ENCODE data around the gene SESN3. TPM values are rescaled to one million over a fixed set of nuclear protein-coding genes. Genes with fewer than 3 reads are reported as not detected.
"Not testable (repeated sequence)": the region's sequence is repeated elsewhere in the genome, so short reads cannot be mapped to it uniquely, and the experiment has no call there.

Gene SESN3, protein sequence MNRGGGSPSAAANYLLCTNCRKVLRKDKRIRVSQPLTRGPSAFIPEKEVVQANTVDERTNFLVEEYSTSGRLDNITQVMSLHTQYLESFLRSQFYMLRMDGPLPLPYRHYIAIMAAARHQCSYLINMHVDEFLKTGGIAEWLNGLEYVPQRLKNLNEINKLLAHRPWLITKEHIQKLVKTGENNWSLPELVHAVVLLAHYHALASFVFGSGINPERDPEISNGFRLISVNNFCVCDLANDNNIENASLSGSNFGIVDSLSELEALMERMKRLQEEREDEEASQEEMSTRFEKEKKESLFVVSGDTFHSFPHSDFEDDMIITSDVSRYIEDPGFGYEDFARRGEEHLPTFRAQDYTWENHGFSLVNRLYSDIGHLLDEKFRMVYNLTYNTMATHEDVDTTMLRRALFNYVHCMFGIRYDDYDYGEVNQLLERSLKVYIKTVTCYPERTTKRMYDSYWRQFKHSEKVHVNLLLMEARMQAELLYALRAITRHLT
- 10 to 100 TPM; 17.5 to 18.1 TPM for total RNA-seq

DNA sequence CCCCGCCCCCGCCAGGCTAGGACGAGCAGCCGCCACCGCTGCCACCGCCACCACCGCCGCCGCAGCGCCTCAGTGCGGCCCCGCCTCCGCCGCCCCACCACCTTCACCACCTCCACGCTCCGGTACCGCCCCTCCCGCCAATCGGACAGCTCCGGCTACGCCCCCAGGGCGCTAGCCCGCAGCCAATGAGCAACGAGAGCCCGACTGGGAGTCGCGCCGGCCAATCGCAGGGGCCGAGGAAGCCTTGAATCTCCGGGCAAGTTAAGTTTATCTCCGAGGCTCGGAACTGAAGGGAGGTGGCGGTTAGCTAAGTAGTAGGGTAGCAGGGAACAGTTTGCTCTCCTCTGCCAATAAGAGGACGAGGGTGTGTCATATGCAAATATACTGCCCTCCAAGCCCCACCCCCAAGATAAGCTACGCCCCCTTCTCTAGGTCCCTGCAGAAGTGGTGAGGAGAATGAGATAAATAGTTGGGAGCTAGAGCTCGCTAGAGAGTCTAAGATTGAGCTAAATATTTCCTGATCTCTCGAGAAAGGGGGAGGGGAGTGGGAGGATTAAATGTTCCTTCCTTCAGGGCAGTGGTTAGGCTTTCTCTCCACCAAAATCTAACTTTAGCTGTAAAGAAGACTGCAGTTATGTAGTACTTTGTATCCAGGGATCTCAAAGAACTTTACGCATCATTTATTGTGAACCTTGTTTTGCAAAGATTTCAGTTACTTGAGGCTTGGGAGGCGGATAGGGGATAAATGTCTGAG lies at the start of gene SESN3:
TSS of gene SESN3 (minus strand) at position 76 of the 754 bp plus-strand sequence. CDS start 342 bp downstream, outside the sequence.
- Mint-ChIP-seq H3K27ac (peak within 1 kb of the TSS; percentile 83), H3K4me3 (no peak within 1 kb of the TSS)
- CTCF ChIA-PET = interaction anchor here (0.6 to 2.9 kb wide), 21 partner anchors 8 to 530 kb away, joined by 3 to 29 read pairs (median 4); no protein-coding TSS in a partner anchor

DNA sequence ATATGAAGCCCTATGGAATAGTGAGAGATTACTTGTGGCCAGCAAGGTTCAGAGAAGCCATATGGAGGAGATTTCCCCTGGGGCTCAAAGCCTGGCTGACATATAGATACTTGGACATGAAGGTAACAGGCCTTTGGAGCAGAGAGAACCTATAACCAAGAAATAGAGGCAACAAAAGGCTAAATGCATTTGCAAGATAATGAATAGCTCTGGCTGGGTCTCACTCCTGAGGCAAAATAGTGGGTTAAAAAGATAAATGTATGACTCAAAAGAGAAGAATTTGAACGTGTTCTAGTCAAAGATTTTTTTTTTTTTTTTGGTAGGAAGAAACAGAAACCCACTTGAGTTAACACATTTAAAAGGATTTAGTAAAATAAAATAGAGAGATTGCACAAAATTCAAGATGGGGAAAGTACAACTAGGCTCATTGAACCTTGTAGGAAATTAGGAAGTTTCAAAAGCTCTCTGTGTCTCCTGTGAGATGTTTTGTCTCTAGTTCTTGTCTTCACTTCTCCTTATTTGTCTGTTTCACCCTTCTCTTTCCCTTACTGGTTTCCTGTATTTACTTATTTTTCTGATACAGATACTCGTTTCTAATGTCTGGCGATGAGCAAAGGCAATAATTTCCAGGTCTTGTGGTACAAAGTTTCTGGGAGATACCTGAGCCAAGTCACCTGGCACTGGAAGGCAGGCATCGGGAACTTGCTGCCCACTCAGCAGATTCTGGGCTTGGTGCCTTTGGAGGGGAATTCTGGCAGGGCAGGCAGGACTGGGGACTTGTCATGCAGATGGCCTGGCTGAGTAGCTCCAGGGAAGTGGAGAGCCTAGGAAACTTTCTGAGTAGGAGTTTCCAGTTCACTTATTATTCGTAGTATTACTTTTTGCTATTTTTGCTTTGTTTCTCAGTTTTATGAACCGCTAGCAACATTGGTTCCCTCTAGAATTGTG lies 49.2 kb upstream of the SESN3 start:
- CTCF ChIA-PET = interaction anchor here (0.6 to 0.7 kb wide), 2 partner anchors 101 to 384 kb away, joined by 3 to 4 read pairs; no protein-coding TSS in a partner anchor
- Mint-ChIP-seq H3K4me1 (ENCODE audit: low read depth) (peaks cover 19% of the 10 kb centered on the region), H3K36me3 (ENCODE audit: low read depth) (no peaks in the 10 kb centered on the region), H3K4me3 (no peak overlapping the region), H3K27ac (no peak overlapping the region), H3K27me3 (ENCODE audit: low read depth) (no peaks in the 10 kb centered on the region), H3K9me3 (no peaks in the 10 kb centered on the region)
- no peak for DNase-seq
- intact Hi-C loops (cut with micrococcal nuclease) = no loop called here

More for the DNA sequence above, at the start of gene SESN3:
- Mint-ChIP-seq H3K36me3 (ENCODE audit: low read depth) (no peaks in the 10 kb centered on the region), H3K9me3 (no peaks in the 10 kb centered on the region), H3K27me3 (ENCODE audit: low read depth) (no peaks in the 10 kb centered on the region), H3K4me1 (ENCODE audit: low read depth) (peaks cover 52% of the 10 kb centered on the region)
- peak; percentile 99 for DNase-seq
- intact Hi-C loops (cut with micrococcal nuclease) = loop anchor here (1.0 to 10.0 kb wide), 21 partner anchors 23 to 1195 kb away; partner anchors contain the start of genes CWC15, ENDOD1, FAM76B and JRKL

DNA sequence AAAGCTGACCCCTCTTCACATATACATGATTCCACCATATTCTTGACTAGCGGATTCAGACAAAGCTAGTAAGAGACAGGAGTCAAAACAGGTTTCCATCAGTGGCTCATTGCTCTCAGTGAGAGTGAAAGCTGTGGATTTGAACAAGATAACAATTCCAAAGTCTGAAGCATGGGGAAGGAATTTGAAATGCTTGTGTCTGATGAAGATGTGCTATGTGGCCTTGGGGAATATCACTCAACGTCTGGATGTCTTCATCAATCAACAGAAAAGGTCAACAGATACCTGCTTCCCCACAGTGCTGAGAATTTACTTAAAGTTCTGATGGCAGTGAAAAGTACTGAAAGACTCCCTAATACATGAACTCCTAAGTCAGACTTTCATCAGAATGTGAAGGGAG lies 46.9 kb upstream of the SESN3 start:
- H3K27me3 Mint-ChIP-seq (ENCODE audit: low read depth) = no peaks in the 10 kb centered on the region
- DNase-seq = no peak
- CTCF ChIA-PET = no interaction called here
- H3K4me3 Mint-ChIP-seq = no peak overlapping the region
- H3K9me3 Mint-ChIP-seq = no peaks in the 10 kb centered on the region
- peaks cover 6% of the 10 kb centered on the region for H3K4me1 Mint-ChIP-seq (ENCODE audit: low read depth)
- H3K27ac Mint-ChIP-seq = no peak overlapping the region
- H3K36me3 Mint-ChIP-seq (ENCODE audit: low read depth) = no peaks in the 10 kb centered on the region
- intact Hi-C loops (cut with micrococcal nuclease) = no loop called here

DNA sequence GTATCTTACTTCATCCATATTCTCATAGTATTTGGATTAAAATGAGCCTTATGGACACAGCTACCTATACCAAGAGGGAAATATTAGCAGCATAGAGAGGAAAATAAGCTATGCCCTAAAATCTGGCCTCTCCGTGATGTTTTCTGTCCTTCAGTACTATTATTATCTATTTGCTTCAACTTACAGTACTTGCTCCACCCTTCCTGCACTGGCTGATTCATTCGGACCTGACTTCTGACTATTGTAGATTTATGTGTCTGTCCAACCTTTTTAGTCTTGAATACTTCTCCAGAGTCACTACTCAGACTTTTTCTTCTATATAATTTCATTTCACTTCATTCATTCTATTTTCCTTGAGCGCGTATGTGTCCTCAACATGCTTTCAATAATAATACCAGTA lies 45.1 kb upstream of the SESN3 start:
- no peak for DNase-seq
- H3K4me1 Mint-ChIP-seq (ENCODE audit: low read depth) = peaks cover 6% of the 10 kb centered on the region
- H3K4me3 Mint-ChIP-seq = no peak overlapping the region
- no peak overlapping the region for H3K27ac Mint-ChIP-seq
- H3K27me3 Mint-ChIP-seq (ENCODE audit: low read depth) = no peaks in the 10 kb centered on the region
- no peaks in the 10 kb centered on the region for H3K36me3 Mint-ChIP-seq (ENCODE audit: low read depth)
- intact Hi-C loops (cut with micrococcal nuclease) = no loop called here
- CTCF ChIA-PET = no interaction called here
- H3K9me3 Mint-ChIP-seq = no peaks in the 10 kb centered on the region

DNA sequence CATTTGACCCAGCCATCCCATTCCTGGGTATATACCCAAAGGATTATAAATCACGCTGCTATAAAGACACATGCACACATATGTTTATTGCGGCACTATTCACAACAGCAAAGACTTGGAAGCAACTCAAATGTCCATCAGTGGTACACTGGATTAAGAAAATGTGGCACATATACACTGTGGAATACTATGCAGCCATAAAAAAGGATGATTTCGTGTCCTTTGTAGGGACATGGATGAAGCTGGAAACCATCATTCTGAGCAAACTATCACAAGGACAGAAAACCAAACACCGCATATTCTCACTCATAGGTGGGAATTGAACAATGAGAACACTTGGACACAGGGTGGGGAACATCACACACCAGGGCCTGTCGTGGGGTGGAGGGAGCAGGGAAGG lies 42.6 kb upstream of the SESN3 start:
- intact Hi-C loops (cut with micrococcal nuclease) = not testable (repeated sequence)

DNA sequence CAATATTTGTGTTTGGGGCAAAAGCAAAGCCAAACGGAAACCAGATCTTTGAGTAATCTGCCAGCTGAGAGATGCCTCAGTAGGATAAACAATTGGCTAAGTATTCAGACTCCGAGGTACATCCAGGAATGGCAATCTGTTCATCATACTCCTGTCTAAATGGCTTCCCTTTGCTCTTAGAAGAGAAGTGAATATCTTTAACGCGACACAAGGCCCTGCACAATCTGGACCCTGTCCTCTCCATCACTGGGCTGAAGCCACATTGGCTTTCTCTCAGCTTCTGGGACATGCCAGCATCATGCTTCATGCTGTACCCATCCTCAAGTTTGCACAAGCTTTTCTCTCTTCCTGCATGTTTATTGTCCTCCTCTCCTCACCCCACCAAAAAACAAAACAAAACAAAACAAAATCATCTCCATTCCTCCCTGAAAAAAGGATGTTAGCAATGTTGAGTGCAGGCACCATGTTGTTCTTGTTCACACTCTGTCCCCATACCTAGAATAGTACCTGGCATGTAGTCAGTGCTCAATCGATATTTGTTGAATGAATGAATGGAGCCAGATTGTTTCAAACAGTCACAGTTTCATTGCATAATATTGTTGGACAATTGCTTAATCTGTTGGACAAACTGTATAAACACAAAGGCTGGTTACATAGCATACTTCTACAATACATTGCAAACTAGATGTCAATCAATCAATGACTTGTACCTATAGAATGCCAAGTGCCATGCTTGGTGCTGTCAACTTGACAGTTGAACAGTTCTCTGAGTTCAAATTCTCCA lies 38.2 kb upstream of the SESN3 start:
- Mint-ChIP-seq H3K27ac (no peak overlapping the region), H3K36me3 (ENCODE audit: low read depth) (no peaks in the 10 kb centered on the region), H3K9me3 (no peaks in the 10 kb centered on the region), H3K4me1 (ENCODE audit: low read depth) (no peaks in the 10 kb centered on the region), H3K27me3 (ENCODE audit: low read depth) (no peaks in the 10 kb centered on the region), H3K4me3 (no peak overlapping the region)
- CTCF ChIA-PET = no interaction called here
- intact Hi-C loops (cut with micrococcal nuclease) = no loop called here
- DNase-seq = no peak

More for the DNA sequence above, 42.6 kb upstream of the SESN3 start:
- H3K4me1 Mint-ChIP-seq (ENCODE audit: low read depth); H3K27ac Mint-ChIP-seq; H3K36me3 Mint-ChIP-seq (ENCODE audit: low read depth); H3K9me3 Mint-ChIP-seq; CTCF ChIA-PET; DNase-seq; H3K4me3 Mint-ChIP-seq; H3K27me3 Mint-ChIP-seq (ENCODE audit: low read depth): not testable (repeated sequence)

DNA sequence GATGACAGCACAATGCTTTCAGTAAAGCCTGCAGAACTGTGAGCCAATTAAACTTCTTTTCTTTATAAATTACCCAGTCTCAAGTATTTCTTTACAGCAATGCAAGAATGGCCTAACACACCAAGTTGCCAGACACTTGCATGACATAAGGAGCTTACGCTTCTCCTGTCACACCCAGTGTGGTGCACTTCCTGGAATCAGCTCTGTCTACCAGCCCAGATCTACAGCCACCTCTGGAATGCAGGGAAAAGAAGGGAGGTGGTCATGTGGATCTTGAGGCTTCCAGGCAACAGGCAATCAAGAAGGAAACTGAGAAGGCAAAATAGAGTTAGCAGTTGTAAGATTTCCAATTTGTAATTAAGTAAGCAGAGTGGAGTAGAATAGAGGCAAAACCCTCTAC lies 37.4 kb upstream of the SESN3 start:
- H3K27me3 Mint-ChIP-seq (ENCODE audit: low read depth) = no peaks in the 10 kb centered on the region
- H3K4me3 Mint-ChIP-seq = no peak overlapping the region
- intact Hi-C loops (cut with micrococcal nuclease) = no loop called here
- peaks cover 7% of the 10 kb centered on the region for H3K4me1 Mint-ChIP-seq (ENCODE audit: low read depth)
- no peak for DNase-seq
- CTCF ChIA-PET = no interaction called here
- no peak overlapping the region for H3K27ac Mint-ChIP-seq
- no peaks in the 10 kb centered on the region for H3K9me3 Mint-ChIP-seq
- H3K36me3 Mint-ChIP-seq (ENCODE audit: low read depth) = no peaks in the 10 kb centered on the region

DNA sequence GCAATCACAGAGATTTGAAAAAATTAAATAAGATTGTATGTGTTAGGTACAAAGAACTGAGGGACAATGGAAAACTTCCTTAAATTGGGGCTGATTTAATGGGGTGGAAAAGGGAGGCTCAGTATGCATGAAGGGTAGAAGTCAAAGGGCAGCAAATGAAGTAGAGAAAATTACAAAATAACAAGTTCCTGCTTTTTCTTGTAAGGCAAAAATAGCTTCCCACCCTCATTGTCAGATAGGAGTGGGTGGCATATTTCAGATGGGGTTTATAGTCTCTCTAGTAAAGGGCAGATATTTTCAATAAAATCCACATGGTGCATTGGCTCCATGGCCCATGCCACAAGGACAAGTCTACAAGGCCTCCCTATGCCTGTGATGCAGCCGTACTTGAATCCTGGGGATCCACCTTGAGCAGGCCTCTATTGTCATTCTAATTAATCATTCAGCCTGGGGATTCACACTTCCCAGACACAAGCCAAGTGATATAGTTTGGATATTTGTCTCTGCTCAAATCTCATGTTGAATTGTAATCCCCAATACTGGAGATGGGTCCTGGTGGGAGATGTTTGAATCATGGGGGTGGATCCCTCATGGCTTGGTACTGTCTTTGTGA lies 36.7 kb upstream of the SESN3 start:
- Mint-ChIP-seq H3K27me3 (ENCODE audit: low read depth) (no peaks in the 10 kb centered on the region), H3K9me3 (no peaks in the 10 kb centered on the region), H3K4me3 (no peak overlapping the region), H3K27ac (no peak overlapping the region), H3K4me1 (ENCODE audit: low read depth) (peaks cover 10% of the 10 kb centered on the region), H3K36me3 (ENCODE audit: low read depth) (no peaks in the 10 kb centered on the region)
- intact Hi-C loops (cut with micrococcal nuclease) = no loop called here
- CTCF ChIA-PET = interaction anchor here (0.8 kb wide), 1 partner anchor 10 kb away, joined by 3 read pairs; no protein-coding TSS in a partner anchor
- DNase-seq = no peak

DNA sequence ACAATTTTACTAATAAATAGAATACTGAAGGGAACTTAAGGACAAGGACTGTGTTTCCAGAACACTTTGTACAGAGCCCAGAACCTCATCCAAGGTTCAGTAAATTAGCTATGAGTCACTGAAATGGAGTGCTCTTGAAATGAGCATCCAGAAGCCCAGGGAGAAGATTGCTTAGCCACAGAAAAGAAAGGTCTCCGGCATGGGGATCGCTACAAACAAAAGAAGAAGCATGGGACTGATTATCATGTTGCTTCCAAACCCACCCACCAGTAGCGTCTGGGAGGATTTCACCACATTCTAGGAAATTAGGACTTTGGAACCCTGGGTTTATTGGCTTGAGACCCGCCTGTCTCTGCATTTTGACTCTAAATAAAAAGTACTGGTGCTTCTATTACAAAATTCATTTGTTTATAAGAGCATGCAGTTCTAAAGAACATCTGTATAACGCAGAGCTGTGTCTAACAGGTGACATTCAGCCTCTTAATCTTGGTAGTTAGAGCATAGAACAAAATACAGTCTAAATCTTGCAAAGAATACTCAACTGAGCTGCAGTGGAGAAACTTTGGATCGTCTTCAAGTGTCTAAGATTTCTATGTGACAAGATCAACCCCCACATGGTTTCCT lies 35.9 kb upstream of the SESN3 start:
- Mint-ChIP-seq H3K36me3 (ENCODE audit: low read depth) (no peaks in the 10 kb centered on the region), H3K4me1 (ENCODE audit: low read depth) (peaks cover 10% of the 10 kb centered on the region), H3K4me3 (no peak overlapping the region), H3K27me3 (ENCODE audit: low read depth) (no peaks in the 10 kb centered on the region), H3K27ac (no peak overlapping the region), H3K9me3 (no peaks in the 10 kb centered on the region)
- DNase-seq = no peak
- CTCF ChIA-PET = interaction anchor here (0.8 kb wide), 1 partner anchor 9 kb away, joined by 3 read pairs; no protein-coding TSS in a partner anchor
- intact Hi-C loops (cut with micrococcal nuclease) = no loop called here

DNA sequence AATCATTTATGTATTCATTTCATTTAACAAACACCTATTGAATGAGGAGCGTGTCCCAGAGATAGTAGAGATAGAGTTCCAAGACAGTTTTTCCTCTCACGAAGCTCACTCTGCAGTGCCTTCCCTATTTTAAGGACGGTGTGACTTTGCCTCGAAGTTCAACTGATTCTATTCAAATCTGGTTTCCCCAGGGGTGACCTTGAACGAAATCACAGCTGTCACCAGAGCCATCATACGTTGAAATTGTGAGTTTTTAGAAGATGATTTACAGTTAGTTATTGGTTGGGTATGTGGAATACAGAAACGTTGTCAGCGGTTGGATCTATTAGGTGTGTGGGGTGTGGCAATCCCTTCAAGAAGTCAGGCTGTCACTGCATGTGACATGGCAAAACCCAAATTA lies 33.9 kb upstream of the SESN3 start:
- H3K27me3 Mint-ChIP-seq (ENCODE audit: low read depth) = no peaks in the 10 kb centered on the region
- no peak for DNase-seq
- H3K4me1 Mint-ChIP-seq (ENCODE audit: low read depth) = peaks cover 10% of the 10 kb centered on the region
- no peaks in the 10 kb centered on the region for H3K36me3 Mint-ChIP-seq (ENCODE audit: low read depth)
- no peaks in the 10 kb centered on the region for H3K9me3 Mint-ChIP-seq
- CTCF ChIA-PET = interaction anchor here (0.9 to 1.0 kb wide), 2 partner anchors 63 to 113 kb away, joined by 3 read pairs; no protein-coding TSS in a partner anchor
- intact Hi-C loops (cut with micrococcal nuclease) = no loop called here
- no peak overlapping the region for H3K4me3 Mint-ChIP-seq
- no peak overlapping the region for H3K27ac Mint-ChIP-seq

Measured in activated naive CD4-positive, alpha-beta T cell treated with anti-CD3 and anti-CD28 coated beads for 36 hours (primary cell).